ENCODE results near the gene BBS1.

The BBS1 gene

DNA sequence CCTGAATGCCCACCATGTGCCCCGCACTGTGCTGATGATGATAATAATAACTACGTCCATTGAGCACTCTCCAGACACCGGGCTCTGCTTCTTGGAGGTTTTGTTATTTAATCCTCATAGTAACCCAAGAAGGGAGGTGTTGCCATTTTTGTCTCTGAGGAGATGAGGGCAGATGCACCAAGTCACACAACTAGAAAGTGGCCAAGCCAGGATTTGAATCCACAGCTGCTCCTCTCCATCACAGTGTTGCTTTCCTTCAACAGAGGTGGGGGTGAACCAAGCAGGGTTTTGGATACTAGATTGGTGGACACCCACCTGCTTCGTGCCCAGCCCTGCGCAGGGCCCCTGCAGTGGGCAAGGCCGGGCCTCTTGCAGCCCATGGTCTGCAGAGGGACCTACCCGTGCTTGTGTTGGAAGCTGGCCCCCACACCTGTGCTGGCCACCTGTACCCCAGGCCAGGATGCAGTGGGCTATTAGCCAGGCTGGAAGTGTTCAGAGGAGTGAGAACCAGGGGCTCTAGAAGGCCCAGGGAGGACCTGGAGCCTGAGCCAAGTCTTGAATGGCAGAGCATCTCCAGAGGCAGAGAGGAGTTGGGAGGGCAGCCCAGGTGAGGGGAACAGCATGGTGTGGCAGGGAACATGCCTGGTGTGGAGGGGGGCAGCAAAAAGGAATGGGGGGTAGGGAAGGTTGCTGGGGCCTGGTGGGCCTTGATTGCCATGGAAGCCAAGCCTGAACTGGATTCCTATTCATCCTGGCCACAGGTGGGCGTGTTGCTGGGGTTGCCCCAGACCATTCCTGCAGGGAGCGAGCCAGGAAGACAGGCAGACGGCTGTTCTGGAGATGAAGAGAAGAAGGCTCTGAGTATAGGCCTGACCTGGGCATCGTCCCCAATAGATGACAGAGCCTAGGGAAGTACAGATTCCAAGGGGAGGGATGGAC, 32.9 kb upstream of the BBS1 start:
- DNase-seq = no peak

DNA sequence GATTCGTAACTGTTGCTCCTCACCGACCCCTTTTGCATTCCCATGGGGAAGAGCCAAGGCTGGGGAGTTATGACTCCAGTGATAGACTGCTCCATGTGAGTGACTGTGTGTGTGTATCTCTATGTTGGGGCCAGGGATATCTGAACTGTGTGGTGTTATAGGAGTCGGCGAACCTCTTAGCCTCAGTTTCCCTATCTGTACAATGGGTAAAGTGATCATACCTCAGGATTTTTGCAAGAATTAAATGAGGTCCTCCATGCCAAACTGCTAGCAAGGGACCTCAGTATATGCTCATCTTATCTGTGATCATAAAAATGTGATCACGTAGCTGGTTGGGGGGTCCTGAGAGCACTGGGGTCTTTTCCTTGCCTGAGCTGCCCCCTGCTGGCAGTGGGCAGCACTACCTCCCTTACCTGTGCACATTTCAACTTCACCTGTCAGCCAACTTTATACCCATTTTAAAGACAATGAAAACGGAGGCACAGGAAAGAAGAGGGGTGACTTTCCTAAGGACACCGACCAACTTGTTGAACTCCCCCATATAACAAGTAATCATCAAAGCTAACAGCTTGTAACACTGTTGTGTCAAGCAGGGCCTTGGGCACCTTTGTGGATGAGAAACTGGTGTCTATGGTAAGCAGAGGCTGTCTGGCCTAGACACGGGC, 31.6 kb upstream of the BBS1 start:
- DNase-seq = peak; percentile 48

- DNase-seq = peak; percentile 91
These were observed 30.9 kb upstream of the BBS1 start for GRCh38 chr11:66479394-66480116.

DNA sequence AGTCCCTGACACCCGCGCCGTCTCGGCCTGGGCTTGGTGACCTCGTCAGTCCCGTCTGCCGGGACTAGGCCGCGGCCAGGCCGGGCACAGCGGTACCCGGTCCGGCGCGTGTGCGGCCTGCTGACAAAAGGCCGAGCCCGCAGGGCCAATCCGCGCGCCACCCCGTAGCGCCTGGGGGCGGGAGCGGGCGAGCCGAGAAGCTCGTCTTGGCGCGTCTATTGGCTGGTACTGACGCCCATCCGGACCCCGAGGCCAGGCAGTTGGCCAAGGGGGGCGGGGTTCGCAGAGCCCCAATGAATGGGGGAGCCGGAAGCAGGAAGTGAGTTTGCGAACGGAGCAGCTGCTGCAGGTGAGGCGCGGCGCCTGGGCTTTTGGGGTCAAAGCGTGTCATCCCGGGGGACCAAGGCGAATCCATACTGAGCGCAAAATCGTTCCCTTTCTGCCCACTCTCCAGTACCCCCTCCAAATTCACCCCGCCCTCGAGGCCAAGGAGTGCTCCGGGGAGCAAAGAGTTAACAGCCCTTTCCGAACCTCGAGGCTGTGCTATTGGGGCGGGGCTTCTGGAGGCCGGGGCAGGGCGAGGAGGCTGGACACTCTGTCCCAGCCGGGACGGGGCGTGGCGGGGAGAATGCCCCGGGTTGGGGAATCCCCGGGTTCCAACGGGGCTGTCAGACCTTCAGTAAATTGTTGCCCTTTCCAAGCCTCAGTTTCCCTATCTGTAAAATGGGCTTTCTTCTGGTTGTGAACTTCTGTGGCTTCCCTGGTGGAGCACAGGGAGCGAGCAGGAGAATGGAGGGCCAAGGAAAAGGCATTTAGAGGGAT, 30.1 kb upstream of the BBS1 start, which contains the start of gene DPP3:
Gene DPP3 (plus strand): TSS at position 318 of the 822 bp plus-strand sequence. CDS start 1,767 bp downstream, outside the sequence.
- peak; percentile 97 for DNase-seq

GRCh38 chr11:66484806-66485380, 25.5 kb upstream of the BBS1 start:
- no peak for DNase-seq

- DNase-seq = no peak
These were observed 21.5 kb upstream of the BBS1 start for GRCh38 chr11:66488957-66489356.

DNA sequence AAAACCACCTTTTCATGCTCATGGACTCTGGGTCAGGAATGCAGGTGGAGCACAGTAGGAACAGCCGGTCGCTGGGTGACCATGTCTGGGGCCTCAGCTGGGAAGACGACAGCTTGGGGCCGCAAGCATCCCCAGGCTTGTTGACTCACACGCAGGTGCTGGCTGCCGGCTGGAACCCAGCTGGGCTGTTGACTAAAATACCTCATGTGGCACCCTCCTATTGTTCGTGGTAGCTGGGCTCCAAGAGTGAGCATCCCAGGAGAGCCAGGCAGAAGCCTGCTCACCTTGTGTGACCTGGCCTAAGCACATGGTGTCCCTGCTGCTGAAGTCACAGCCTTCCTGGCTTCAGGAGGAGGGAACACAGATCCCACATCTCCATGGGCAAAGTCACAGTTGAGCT, 20.8 kb upstream of the BBS1 start:
- DNase-seq = peak; percentile 87

GRCh38 chr11:66491315-66491935, 19.0 kb upstream of the BBS1 start:
- DNase-seq = no peak

DNA sequence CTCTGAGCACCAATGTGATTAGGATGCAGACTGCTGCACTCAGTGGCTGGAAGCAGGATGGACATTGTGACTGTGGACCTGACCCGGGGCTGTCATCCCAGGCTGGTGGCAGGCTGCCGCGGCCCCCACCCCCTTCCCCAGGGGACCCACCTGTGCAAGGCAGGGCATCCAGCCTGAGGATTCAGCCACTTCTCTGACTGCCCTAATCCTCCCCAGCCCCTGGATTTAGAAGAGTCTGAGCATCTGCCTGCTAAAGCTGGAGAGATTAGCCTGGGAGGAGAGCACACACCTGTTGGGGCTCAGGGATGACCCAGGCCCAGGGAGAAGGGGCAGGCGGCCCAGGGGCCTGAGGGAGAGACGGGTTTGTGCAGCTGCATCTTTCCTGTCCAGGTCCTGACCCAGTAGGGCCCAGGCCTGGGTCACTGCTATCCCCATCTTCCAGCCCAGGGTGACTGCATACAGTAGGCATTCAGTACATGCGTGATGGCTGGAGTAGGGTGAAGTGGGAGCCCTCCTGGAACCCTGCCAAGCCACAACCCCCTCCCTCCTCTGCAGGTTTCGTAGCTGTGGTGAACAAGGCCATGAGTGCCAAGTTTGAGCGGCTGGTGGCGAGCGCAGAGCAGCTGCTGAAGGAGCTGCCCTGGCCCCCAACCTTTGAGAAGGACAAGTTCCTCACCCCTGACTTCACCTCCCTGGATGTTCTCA, 18.1 kb upstream of the BBS1 start:
- DNase-seq = no peak

DNA sequence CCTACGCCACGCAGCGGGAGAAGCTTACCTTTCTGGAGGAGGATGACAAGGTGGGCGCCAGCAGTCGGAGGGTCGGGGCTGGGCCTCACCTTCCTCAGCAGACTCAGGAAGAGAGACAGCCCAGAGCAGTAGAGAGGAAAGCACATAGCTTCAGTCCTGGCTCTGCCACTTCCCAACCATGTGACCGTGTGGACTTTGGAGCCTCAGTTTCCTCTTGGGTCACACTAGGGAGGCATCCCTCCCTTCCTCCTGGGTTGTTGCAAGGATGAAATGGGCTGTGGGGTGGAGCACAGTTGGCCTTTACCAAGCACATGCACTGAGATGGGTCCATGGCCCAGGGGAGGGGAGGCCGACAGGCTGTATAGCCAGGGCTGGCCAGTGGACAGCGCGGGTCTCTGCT, 17.3 kb upstream of the BBS1 start:
- no peak for DNase-seq

DNA sequence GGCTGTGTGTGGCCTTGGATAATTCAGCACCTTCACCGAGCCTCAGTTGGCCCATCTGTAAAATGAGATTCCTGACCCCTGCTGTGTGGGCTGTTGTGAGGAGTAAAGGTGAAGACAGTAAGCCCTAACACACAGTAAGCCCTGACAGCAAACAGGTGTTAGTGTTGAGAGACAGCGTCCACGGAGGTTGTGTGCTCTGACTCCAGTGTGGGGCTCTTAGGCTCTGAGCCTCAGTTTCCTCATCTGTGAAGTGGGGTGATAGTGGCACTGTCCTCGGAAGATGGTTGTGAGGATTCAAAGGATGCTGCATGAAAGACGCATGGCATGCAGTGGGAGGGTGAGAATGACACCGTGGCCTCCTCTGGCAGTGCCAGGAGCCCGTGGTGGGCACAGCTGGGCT, 16.0 kb upstream of the BBS1 start:
- no peak for DNase-seq

GRCh38 chr11:66494935-66495334, 15.5 kb upstream of the BBS1 start:
- DNase-seq = no peak

GRCh38 chr11:66495401-66495854, 15.0 kb upstream of the BBS1 start:
- DNase-seq = no peak

DNA sequence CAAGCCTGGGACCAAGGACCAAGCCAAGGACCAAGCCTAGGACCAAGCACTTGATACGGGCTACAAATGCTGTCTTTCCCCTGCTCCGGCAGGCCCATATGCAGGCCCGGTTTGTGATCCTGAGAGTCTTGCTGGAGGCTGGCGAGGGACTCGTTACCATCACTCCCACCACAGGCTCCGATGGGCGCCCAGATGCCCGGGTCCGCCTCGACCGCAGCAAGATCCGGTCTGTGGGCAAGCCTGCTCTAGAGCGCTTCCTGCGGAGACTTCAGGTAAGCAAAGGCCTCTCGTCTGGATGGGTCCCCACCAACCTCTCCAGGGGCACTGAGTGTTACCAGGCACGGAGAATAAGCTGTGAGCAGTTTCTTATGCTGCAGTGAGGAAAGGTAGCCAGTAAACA, 13.2 kb upstream of the BBS1 start:
- DNase-seq = no peak

DNA sequence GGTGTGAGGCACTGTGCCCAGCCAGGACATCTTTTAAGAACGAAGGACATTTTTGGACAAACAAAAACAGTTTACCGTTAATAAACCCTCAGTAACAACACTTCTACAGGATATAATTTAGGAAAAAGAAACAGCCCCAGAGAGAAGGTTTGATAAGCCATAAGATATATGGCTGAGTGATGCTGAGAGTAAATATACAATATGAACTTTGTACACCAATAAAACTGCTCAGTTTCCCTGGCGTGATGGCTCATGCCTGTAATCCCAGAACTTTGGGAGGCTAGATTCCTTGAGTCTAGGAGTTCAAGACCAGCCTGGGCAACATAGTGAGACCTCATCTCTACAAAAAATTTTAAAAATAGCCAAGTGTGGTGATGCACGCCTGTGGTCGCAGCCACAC, 11.9 kb upstream of the BBS1 start:
- no peak for DNase-seq

DNA sequence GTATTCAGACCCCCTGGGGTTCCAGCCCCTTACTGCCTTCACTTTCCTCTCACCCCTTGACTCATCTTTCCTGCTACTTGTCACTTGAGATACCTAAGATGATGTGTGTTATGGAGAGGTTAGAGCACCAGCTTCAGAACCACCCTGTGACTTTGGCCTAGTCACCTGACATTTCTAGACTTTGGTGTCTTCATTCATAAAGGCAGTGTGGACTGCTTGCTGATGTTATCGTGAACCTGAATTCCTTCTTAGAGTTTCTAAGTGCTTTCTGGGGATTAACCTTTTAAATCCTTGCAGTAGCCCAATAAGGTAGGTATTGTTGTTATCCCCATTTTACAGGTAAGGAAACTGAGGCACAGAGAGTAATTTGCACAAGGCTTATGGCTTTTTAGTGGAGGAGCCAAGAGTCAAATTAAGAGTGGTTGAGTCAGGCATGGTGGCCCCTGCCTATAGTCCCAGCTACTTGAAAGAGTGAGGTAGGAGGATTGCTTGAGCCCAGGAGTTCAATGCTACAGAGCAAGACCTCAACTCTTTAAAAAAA, 5.1 kb upstream of the BBS1 start:
- DNase-seq = no peak

DNA sequence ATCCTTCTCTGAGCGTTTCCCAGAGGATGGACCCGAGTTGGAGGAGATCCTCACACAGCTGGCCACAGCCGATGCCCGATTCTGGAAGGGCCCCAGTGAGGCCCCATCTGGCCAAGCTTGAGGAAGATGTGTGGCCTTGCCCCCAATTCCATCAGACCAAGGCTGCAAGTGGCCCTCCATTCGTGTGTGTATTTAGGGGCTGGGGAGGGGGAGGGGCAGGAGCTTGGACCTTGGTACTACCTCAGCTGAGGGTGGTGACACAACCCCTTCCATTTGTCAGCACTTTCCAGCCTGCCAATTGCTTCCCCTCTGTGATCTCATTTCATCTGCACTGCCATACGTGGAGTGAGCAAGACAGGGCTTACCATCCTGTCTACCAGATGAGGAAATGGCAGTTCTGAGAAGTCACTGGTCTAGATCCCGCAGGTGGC, 1.3 kb upstream of the BBS1 start:
- DNase-seq = no peak

GRCh38 chr11:66510990-66511339, 530 bp downstream of the BBS1 start:
- DNase-seq = no peak

- no peak for DNase-seq
These were observed 13.2 kb downstream of the BBS1 start for GRCh38 chr11:66523611-66524010.

DNA sequence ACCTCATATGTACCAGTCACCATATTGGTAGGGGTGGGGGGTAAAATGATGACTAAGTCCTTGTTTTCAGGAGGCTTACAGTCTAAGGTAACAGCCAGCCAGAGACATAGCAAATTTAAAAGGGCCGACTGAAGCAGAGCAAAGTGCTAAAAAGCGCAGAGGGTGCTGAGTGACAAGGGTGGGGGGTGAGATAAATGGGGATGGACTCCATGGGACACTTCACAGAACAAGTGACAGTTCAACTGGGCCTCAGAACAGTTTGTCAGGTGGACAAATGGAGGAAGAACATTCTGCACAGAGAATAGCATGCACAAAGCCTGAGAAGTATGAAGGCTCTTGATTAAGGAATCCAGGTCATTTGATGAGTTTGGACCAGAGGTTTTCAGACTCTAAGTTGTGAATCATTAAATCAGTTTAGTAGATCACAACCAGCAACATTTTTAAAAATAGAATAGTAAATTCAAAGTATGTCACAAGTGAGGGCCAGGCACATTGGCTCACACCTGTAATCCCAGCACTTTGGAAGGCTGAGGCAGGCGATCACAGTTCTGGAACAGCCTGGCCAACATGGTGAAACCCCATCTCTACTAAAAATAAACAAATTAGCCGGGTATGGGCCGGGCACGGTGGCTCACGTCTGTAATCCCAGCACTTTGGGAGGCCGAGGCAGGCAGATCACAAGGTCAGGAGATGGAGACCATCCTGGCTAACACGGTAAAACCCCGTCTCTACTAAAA, 14.0 kb downstream of the BBS1 start:
- DNase-seq = no peak

Data from NCI-H2171 treated with DMSO at 0.1 percent for 48 hours (cell line).